K562 (cell line): ENCODE data around the gene KAZALD1. TPM values are rescaled to one million over a fixed set of nuclear protein-coding genes. Genes with fewer than 3 reads are reported as not detected.
A peak's percentile ranks its signal among the peaks of the same experiment; 100 is the strongest.

ENCODE experiments used
- CREB1 ChIP-seq, 2 experiments: sonication (generic) in 1 of 2; formaldehyde crosslinking in 1 of 2; IDR thresholded peaks; 2 replicates each; pipeline versions ENCODE4 v1.6.1 to v1.8.0; 2012 to 2022; ENCODE audit warnings: inconsistent platforms in 1 of 2, mild to moderate bottlenecking in 1 of 2, missing genetic modification reagents in 1 of 2, moderate library complexity in 1 of 2
- ETV1 ChIP-seq: fragments of 450-650 bp; conservative IDR thresholded peaks from 2 replicates; pipeline ENCODE4 v1.6.1; 2016; ENCODE audit warnings: missing genetic modification characterization, control low read depth, low read depth, missing compliant biosample characterization
- GATA2 ChIP-seq: sonication (generic); formaldehyde crosslinking; IDR thresholded peaks from 2 replicates; pipeline ENCODE4 v1.4.0; 2020; ENCODE audit warnings: mild to moderate bottlenecking, missing genetic modification reagents
- KDM5B ChIP-seq: fragments of 200-600 bp; sonication (generic); IDR thresholded peaks from 2 replicates; pipeline ENCODE4 v1.6.1; 2012; ENCODE audit warnings: low read depth, mild to moderate bottlenecking, moderate library complexity, low read length, control low read depth, inconsistent platforms; ENCODE audit not compliant: insufficient replicate concordance
- TRIM24 ChIP-seq, 2 experiments: fragments of 450-650 bp; IDR thresholded peaks; 2 replicates each; pipeline ENCODE4 v1.6.1; 2016
- ZNF174 ChIP-seq: fragments of 250-450 bp; sonication (Bioruptor Pico); IDR thresholded peaks from 2 replicates; pipeline ENCODE4 v1.4.0; 2020; ENCODE audit warnings: mild to moderate bottlenecking
- ZNF212 ChIP-seq: fragments of 450-650 bp; formaldehyde crosslinking; IDR thresholded peaks from 2 replicates; pipeline ENCODE4 v1.4.0; 2020; ENCODE audit warnings: mild to moderate bottlenecking
- ZNF311 ChIP-seq: fragments of 250-450 bp; sonication (Bioruptor Pico); IDR thresholded peaks from 2 replicates; pipeline ENCODE4 v1.4.0; 2020; ENCODE audit warnings: mild to moderate bottlenecking, moderate library complexity
- ZNF507 ChIP-seq: conservative IDR thresholded peaks from 2 replicates; pipeline ENCODE4 v1.6.1; 2017; ENCODE audit warnings: missing genetic modification characterization, missing compliant biosample characterization
- ZNF668 ChIP-seq: fragments of 250-450 bp; sonication (Bioruptor Pico); IDR thresholded peaks from 2 replicates; pipeline ENCODE4 v1.8.0; 2022; ENCODE audit warnings: mild to moderate bottlenecking, inconsistent platforms
- polyA plus RNA-seq, 8 experiments: library from polyadenylated mRNA; depleted of rRNA in 4 of 8; stranded (reverse) in 5 of 8; unstranded in 3 of 8; fragments of >200 nt; fragmentation: Nextera tagmentation in 2 of 8; fragmentation: Illumina TruSeq in 1 of 8; extraction: Ambion mirVana in 2 of 8; extraction: Trizol in 1 of 8; gene quantifications; 2 replicates each; pipeline versions ENCODE4 v1.2.1 to v1.2.3, GENCODE V29; 2011 to 2014; ENCODE audit warnings: inconsistent platforms in 1 of 8, missing spikeins in 1 of 8
- total RNA-seq, 7 experiments: library from RNA; depleted of rRNA in 6 of 7; stranded (reverse); fragments of >200 nt in 6 of 7; fragmentation: Illumina TruSeq in 2 of 7; extraction: Trizol in 2 of 7; gene quantifications; 2 replicates each; pipeline versions ENCODE4 v1.2.1 to v1.2.3, GENCODE V29; 2011 to 2021; ENCODE audit warnings: low replicate concordance in 1 of 7
- TF ChIP-seq, protein P1 (sequence below), 2 experiments: fragments of 450-650 bp; formaldehyde crosslinking in 1 of 2; IDR thresholded peaks; 2 replicates each; pipeline versions ENCODE4 v1.4.0 to v1.6.1; 2014 to 2020; ENCODE audit warnings: mild to moderate bottlenecking in 2 of 2, borderline replicate concordance in 1 of 2, low read depth in 1 of 2
- TF ChIP-seq, protein P2 (sequence below): fragments of 250-450 bp; sonication (Bioruptor Pico); IDR thresholded peaks from 2 replicates; pipeline ENCODE4 v1.9.0; 2021; ENCODE audit warnings: mild to moderate bottlenecking
- TF ChIP-seq, protein P3 (sequence below): fragments of 250-450 bp; sonication (Bioruptor Pico); IDR thresholded peaks from 2 replicates; pipeline ENCODE4 v1.4.0; 2020; ENCODE audit warnings: mild to moderate bottlenecking
- TF ChIP-seq, protein P4 (sequence below), 2 experiments: fragments of 200-800 bp in 1 of 2; sonication (Bioruptor generic) in 1 of 2; sonication (generic) in 1 of 2; formaldehyde crosslinking in 1 of 2; IDR thresholded peaks in 1 of 2; conservative IDR thresholded peaks in 1 of 2; 2 replicates each; pipeline versions ENCODE4 v1.5.0 to v1.6.1; 2016 to 2020; ENCODE audit warnings: missing compliant biosample characterization in 1 of 2, missing genetic modification characterization in 1 of 2, missing genetic modification reagents in 1 of 2

Gene KAZALD1
- total and polyA plus RNA-seq, 9 of the 15 experiments (the other 6 are each of a cell fraction or from before 2014, with no cell fraction given) = 0.15 to 10.0 (median 4.9) TPM

DNA sequence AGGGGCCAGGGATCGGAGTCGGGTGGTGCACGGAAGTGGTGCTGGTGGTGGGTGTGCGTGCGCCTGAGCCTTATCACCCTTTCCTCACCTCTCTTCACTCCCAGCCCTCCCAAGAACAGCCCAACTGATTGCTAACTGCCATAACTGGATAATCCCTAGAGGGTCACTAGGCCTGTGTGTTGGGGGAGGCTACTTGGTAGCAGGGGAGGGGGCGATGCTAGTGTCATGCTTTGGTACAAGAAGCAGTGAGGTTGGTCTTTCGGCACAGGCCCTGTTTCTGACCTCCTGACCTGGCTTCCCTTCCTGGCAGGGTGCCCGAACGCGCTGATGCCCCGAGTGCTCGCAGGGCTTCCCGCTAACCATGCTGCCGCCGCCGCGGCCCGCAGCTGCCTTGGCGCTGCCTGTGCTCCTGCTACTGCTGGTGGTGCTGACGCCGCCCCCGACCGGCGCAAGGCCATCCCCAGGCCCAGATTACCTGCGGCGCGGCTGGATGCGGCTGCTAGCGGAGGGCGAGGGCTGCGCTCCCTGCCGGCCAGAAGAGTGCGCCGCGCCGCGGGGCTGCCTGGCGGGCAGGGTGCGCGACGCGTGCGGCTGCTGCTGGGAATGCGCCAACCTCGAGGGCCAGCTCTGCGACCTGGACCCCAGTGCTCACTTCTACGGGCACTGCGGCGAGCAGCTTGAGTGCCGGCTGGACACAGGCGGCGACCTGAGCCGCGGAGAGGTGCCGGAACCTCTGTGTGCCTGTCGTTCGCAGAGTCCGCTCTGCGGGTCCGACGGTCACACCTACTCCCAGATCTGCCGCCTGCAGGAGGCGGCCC is 652 bp downstream of the KAZALD1 start (continued):
- TF ChIP-seq, protein P1, sequence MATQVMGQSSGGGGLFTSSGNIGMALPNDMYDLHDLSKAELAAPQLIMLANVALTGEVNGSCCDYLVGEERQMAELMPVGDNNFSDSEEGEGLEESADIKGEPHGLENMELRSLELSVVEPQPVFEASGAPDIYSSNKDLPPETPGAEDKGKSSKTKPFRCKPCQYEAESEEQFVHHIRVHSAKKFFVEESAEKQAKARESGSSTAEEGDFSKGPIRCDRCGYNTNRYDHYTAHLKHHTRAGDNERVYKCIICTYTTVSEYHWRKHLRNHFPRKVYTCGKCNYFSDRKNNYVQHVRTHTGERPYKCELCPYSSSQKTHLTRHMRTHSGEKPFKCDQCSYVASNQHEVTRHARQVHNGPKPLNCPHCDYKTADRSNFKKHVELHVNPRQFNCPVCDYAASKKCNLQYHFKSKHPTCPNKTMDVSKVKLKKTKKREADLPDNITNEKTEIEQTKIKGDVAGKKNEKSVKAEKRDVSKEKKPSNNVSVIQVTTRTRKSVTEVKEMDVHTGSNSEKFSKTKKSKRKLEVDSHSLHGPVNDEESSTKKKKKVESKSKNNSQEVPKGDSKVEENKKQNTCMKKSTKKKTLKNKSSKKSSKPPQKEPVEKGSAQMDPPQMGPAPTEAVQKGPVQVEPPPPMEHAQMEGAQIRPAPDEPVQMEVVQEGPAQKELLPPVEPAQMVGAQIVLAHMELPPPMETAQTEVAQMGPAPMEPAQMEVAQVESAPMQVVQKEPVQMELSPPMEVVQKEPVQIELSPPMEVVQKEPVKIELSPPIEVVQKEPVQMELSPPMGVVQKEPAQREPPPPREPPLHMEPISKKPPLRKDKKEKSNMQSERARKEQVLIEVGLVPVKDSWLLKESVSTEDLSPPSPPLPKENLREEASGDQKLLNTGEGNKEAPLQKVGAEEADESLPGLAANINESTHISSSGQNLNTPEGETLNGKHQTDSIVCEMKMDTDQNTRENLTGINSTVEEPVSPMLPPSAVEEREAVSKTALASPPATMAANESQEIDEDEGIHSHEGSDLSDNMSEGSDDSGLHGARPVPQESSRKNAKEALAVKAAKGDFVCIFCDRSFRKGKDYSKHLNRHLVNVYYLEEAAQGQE (IDR thresholded peaks at IDR 0.05; ENCODE audit: borderline replicate concordance) = peak; percentile 19; the same call in 1 of the 2 replicates
- TF ChIP-seq, protein P1 (CRISPR knock-in tag; IDR thresholded peaks at IDR 0.05; ENCODE audit: low read depth) = peak; percentile 69
- TF ChIP-seq, protein P2, sequence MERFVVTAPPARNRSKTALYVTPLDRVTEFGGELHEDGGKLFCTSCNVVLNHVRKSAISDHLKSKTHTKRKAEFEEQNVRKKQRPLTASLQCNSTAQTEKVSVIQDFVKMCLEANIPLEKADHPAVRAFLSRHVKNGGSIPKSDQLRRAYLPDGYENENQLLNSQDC (CRISPR knock-in tag) = no peak
- no peak for TF ChIP-seq ETV1 (tag)
- TF ChIP-seq GATA2 (CRISPR knock-in tag) = 0 out of 2 replicates have a peak, but pooled peaks have one; percentile 26
- TF ChIP-seq ZNF174 (CRISPR knock-in tag) = no peak
- TF ChIP-seq ZNF311 (CRISPR knock-in tag) = no peak
- no peak for TF ChIP-seq KDM5B
- TF ChIP-seq ZNF212 = no peak
- no peak for TF ChIP-seq TRIM24 (IDR thresholded peaks at IDR 0.05)
- no peak for TF ChIP-seq ZNF507 (tag)
- TF ChIP-seq, protein P3, sequence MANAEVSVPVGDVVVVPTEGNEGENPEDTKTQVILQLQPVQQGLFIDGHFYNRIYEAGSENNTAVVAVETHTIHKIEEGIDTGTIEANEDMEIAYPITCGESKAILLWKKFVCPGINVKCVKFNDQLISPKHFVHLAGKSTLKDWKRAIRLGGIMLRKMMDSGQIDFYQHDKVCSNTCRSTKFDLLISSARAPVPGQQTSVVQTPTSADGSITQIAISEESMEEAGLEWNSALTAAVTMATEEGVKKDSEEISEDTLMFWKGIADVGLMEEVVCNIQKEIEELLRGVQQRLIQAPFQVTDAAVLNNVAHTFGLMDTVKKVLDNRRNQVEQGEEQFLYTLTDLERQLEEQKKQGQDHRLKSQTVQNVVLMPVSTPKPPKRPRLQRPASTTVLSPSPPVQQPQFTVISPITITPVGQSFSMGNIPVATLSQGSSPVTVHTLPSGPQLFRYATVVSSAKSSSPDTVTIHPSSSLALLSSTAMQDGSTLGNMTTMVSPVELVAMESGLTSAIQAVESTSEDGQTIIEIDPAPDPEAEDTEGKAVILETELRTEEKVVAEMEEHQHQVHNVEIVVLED (CRISPR knock-in tag) = no peak
- TF ChIP-seq, protein P4, sequence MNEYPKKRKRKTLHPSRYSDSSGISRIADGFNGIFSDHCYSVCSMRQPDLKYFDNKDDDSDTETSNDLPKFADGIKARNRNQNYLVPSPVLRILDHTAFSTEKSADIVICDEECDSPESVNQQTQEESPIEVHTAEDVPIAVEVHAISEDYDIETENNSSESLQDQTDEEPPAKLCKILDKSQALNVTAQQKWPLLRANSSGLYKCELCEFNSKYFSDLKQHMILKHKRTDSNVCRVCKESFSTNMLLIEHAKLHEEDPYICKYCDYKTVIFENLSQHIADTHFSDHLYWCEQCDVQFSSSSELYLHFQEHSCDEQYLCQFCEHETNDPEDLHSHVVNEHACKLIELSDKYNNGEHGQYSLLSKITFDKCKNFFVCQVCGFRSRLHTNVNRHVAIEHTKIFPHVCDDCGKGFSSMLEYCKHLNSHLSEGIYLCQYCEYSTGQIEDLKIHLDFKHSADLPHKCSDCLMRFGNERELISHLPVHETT (CRISPR knock-in tag; conservative IDR thresholded peaks at IDR 0.05 in 1 of 2, IDR thresholded peaks at IDR 0.05 in 1 of 2) = peak in 1 of 2 experiments; percentile 61; a peak in 1 of 4 replicates
- no peak for TF ChIP-seq ZNF668 (CRISPR knock-in tag)
- no peak for TF ChIP-seq CREB1 (IDR thresholded peaks at IDR 0.05)
- TF ChIP-seq CREB1 (CRISPR knock-in tag; IDR thresholded peaks at IDR 0.05) = no peak; the same call in 1 of the 2 replicates
